H54 (cell line): ENCODE measurements around the gene PDE4D.
"Not testable (repeated sequence)": the region's sequence is repeated elsewhere in the genome, so short reads cannot be mapped to it uniquely, and the experiment has no call there.

Source experiments
- DNase-seq: peaks from one replicate; pipeline ENCODE4 v3.0.0; 2011; ENCODE audit warnings: low spot score, mixed read lengths; ENCODE audit not compliant: insufficient read length
- FAIRE-seq: peaks from 3 replicates; lab custom pipeline; 2011; peaks lifted over from hg19 to GRCh38; lab: Jason Lieb, UNC
- POLR2A ChIP-seq: IDR thresholded peaks from 2 replicates; pipeline ENCODE4 v1.6.1; 2011; ENCODE audit warnings: low read depth, mild to moderate bottlenecking, low read length

The PDE4D gene

DNA sequence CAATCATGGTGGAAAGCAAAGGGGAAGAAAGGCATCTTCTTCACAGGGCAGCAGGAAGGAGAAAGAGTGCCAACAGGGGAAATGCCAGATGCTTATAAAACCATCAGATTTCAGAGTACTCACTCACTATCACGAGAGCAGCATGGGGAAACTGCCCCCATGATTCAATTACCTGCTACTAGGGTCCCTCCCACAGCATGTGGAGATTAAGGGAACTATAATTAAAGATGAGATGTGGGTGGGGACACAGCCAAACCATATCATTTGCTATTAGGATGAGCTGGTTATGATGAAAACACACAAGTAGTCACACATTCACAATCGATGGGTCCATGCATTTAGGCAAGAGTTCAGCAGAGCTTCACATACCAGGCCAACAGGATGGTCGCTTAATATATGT, 469.0 kb downstream of the PDE4D start:
- FAIRE-seq (no peak), DNase-seq (no peak)
- no peak for TF ChIP-seq POLR2A

DNA sequence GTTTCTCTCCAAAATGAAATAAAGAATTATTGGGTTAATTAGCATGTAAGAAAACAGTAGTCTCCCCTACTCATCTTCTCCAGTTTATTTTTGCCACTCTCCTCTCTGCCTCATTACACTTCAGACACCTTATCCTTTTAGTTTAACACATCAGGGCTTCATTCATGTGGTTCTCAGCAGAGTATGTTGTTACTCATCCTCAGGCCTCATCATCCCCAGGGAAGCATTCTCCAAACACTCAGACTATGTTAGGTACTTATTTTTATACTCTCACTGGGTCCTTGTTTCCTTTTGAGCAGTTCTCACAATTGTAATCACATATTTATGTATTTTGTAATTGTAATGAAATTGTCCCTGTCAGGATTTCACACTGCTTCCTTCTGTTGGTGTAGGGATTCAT, 470.5 kb downstream of the PDE4D start:
- DNase-seq (no peak), FAIRE-seq (no peak)
- TF ChIP-seq POLR2A: no peak

DNA sequence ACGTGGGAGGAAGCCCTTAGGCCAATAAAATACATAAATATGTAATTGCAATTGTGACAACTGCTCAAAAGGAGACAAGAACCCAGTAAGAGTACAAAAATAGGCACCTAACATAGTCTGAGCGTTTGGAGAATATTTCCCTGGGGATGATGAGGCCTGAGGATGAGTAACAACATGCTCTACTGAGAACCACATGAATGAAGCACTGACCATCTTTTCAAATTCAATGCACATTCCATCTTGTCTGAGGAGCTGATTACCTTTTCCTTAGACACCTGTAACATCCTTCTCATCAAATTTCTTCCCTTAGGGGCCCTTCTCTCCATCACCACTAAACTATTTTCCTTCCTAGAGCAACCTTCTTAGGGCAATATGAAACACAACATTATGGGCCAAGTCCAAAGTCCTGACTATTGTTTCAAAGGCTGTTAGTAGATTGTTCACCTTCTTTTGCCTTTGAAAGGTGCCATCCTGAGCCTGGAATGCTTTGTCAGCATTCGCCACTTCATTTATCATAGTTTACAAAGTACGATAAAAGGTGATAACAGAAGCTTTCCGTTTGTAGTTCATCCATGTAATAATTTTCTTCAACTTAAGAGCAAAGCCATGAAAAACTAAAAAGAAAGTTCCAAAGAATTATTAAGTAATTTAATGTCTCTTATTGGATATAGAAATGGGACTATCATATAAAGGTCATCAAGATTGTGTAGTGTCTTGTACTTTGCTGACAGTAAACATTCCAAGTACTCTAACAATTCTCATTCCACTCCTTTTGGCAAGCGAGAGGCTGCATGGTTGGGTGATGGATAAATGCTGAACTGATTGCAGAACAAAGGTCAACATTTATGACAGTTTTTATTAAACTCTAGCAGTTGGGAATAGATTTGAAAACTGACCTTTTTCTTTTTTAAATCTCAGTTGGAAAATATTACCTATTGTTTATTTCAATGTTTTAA, 471.3 kb downstream of the PDE4D start:
- no peak for FAIRE-seq
- no peak for TF ChIP-seq POLR2A

GRCh38 chr5:59420596-59420995, 472.9 kb downstream of the PDE4D start:
- DNase-seq (no peak), FAIRE-seq (no peak)
- TF ChIP-seq POLR2A: no peak

More for the DNA sequence above, 471.3 kb downstream of the PDE4D start:
- DNase-seq: no peak

DNA sequence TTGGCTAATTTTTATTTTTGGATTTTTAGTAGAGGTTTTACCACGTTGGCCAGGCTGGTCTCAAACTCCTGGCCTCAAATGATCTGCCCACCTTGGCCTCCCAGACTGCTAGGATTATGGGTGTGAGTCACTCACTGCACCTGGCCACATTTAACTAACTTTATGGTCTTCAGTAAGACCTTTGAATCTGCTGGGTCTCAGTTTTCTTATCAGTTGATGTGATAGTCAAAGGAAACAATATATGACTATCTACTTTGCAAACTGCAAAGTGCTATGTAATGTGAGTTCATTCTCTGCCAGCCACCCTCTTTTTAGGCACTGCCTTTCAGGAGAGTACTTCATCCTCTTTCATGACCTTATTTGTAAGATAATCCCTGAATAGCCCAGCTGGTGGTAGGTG, 474.7 kb downstream of the PDE4D start:
- DNase-seq (no peak), FAIRE-seq (no peak)
- TF ChIP-seq POLR2A: no peak

GRCh38 chr5:59416451-59416850, 477.1 kb downstream of the PDE4D start:
- DNase-seq (no peak), FAIRE-seq (no peak)
- no peak for TF ChIP-seq POLR2A

- DNase-seq (no peak), FAIRE-seq (no peak)
- TF ChIP-seq POLR2A: no peak
Observed at GRCh38 chr5:59416026-59416425, 477.5 kb downstream of the PDE4D start.

GRCh38 chr5:59412428-59412827, 481.1 kb downstream of the PDE4D start:
- TF ChIP-seq POLR2A: no peak
- DNase-seq: no peak
- no peak for FAIRE-seq

DNA sequence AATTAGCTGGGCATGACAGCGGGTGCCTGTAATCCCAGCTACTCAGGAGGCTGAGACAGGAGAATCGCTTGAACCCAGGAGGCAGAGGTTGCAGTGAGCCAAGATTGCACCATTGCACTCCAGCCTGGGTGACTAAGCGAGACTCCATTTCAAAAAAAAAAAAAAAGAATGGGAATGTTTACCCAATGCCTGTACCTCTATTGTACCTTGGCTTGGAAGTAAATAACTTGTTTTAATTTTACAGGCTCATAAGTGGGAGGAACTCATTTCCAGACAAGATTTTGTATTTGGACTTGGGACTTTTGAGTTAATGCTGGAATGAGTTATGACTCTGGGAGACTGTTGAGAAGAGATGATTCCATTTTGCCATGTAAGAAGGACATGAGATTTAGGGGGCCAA, 484.5 kb downstream of the PDE4D start:
- FAIRE-seq, DNase-seq: not testable (repeated sequence)

- DNase-seq (no peak), FAIRE-seq (no peak)
- no peak for TF ChIP-seq POLR2A
Observed at GRCh38 chr5:59407967-59408366, 485.6 kb downstream of the PDE4D start.

- DNase-seq: no peak
- TF ChIP-seq POLR2A: no peak
- FAIRE-seq: no peak
Observed at GRCh38 chr5:59401637-59402036, 491.9 kb downstream of the PDE4D start.

DNA sequence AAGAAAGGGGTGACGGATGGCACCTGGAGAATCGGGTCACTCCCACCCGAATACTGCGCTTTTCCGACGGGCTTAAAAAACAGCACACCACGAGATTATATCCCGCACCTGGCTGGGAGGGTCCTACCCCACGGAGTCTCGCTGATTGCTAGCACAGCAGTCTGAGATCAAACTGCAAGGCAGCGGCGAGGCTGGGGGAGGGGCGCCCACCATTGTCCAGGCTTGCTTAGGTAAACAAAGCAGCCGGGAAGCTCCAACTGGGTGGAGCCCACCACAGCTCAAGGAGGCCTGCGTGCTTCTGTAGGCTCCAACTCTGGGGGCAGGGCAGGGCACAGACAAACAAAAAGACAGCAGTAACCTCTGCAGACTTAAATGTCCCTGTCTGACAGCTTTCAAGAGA, 498.6 kb downstream of the PDE4D start:
- not testable (repeated sequence) for FAIRE-seq, DNase-seq

DNA sequence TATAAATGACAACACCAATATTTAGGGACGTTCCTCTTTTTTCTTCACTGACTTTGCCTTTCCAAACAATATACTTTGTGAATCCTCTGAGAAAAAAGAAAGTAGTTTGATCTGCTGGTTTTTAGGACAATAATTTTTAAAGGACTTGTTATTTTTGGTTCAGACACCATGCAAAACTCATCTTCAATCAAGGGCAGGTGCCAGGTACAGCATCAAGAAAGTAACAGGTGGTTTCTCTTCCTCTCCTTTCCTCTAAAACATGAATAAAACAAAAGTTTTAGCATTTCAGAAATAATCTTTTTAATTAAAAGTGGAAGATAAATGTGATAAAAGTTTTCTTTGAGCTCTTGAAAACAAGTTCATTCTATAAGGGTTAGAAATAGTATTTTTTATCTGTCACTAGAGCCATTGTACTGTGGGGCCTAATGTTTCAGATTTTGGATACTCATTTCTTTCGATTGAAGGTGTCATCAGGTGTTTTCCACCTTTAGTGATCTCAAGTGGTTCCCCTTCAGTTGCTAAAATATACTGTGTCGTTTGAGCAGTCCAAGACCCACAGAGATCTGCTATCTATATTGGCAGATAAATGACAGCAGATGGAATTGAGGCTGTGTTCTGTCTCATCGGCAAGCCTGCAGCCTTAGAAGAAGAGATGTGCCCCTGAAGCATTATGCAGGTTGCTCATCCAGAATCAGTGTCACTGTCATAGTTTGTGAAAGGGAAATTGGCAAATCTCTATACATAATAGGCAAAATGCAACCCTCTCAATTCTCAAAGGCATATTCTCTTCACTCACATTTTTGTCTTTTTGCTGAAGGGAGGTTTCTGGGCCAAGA, 499.7 kb downstream of the PDE4D start:
- no peak for TF ChIP-seq POLR2A
- FAIRE-seq: no peak

GRCh38 chr5:59391576-59391975, 501.9 kb downstream of the PDE4D start:
- TF ChIP-seq POLR2A: no peak
- DNase-seq: no peak
- no peak for FAIRE-seq

More for the DNA sequence above, 499.7 kb downstream of the PDE4D start:
- no peak for DNase-seq

- no peak for FAIRE-seq
- DNase-seq: no peak
- no peak for TF ChIP-seq POLR2A
Observed at GRCh38 chr5:59390989-59391388, 502.5 kb downstream of the PDE4D start.
